Body of pancreas (tissue), 4 donors: ENCODE data around the gene SULT1A3.
"Not testable (repeated sequence)": the region's sequence is repeated elsewhere in the genome, so short reads cannot be mapped to it uniquely, and the experiment has no call there.

Source experiments
- POLR2A ChIP-seq, 3 donors: fragments of 450-650 bp; IDR thresholded peaks; one replicate each; pipeline ENCODE4 v1.6.1; 2016; ENCODE audit warnings: antibody characterized with exemption in 3 of 3, mild to moderate bottlenecking in 2 of 3
- TF ChIP-seq, protein P1 (sequence below), 7 experiments: fragments of 450-650 bp in 4 of 7; fragments of 200-600 bp in 3 of 7; sonication (generic) in 3 of 7; IDR thresholded peaks; one replicate each; pipeline ENCODE4 v1.5.1; 2016 to 2019; ENCODE audit warnings: antibody characterized with exemption in 7 of 7

DNA sequence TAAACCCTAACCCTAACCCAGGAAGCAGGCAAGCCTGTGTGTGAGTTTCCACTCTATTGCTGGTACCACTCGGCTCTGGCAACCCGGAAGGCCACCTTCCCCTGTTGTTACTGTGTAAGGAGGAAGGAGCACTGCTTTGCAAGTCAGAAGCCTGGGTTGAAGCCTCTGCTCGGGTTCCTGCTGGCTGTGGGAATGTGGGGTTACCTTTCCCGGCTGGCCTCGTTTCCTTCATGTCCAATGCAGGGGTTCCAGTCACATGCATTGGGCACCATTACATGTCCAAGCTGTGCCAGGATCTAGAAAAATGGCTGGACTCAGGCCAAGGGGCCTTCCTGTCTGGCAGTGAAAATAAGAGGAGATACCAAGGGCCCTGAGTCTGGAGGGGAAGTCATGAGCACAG lies 18.0 kb downstream of the SULT1A3 start:
- TF ChIP-seq, protein P1, sequence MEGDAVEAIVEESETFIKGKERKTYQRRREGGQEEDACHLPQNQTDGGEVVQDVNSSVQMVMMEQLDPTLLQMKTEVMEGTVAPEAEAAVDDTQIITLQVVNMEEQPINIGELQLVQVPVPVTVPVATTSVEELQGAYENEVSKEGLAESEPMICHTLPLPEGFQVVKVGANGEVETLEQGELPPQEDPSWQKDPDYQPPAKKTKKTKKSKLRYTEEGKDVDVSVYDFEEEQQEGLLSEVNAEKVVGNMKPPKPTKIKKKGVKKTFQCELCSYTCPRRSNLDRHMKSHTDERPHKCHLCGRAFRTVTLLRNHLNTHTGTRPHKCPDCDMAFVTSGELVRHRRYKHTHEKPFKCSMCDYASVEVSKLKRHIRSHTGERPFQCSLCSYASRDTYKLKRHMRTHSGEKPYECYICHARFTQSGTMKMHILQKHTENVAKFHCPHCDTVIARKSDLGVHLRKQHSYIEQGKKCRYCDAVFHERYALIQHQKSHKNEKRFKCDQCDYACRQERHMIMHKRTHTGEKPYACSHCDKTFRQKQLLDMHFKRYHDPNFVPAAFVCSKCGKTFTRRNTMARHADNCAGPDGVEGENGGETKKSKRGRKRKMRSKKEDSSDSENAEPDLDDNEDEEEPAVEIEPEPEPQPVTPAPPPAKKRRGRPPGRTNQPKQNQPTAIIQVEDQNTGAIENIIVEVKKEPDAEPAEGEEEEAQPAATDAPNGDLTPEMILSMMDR (IDR thresholded peaks at IDR 0.05): not testable (repeated sequence)
- TF ChIP-seq POLR2A (IDR thresholded peaks at IDR 0.05): not testable (repeated sequence)
